ENCODE results near the gene TBC1D32.
"Not testable (repeated sequence)": the region's sequence is repeated elsewhere in the genome, so short reads cannot be mapped to it uniquely, and the experiment has no call there.

The TBC1D32 gene

GRCh38 chr6:121210943-121211342, 123.3 kb downstream of the TBC1D32 start:
- no peak for DNase-seq

GRCh38 chr6:121205569-121205968, 128.7 kb downstream of the TBC1D32 start:
- no peak for DNase-seq

GRCh38 chr6:121201105-121201504, 133.2 kb downstream of the TBC1D32 start:
- DNase-seq = no peak

- not testable (repeated sequence) for DNase-seq
These were observed 138.2 kb downstream of the TBC1D32 start for GRCh38 chr6:121196042-121196441.

- no peak for DNase-seq
These were observed 144.2 kb downstream of the TBC1D32 start for GRCh38 chr6:121190122-121190521.

GRCh38 chr6:121188356-121188755, 145.9 kb downstream of the TBC1D32 start:
- DNase-seq = no peak

- DNase-seq = no peak
These were observed 146.5 kb downstream of the TBC1D32 start for GRCh38 chr6:121187833-121188200.

GRCh38 chr6:121187200-121187832, 147.0 kb downstream of the TBC1D32 start:
- no peak for DNase-seq

- DNase-seq = no peak
These were observed 150.5 kb downstream of the TBC1D32 start for GRCh38 chr6:121183742-121184141.

GRCh38 chr6:121175827-121176226, 158.5 kb downstream of the TBC1D32 start:
- no peak for DNase-seq

GRCh38 chr6:121172451-121172850, 161.8 kb downstream of the TBC1D32 start:
- not testable (repeated sequence) for DNase-seq

- no peak for DNase-seq
These were observed 162.4 kb downstream of the TBC1D32 start for GRCh38 chr6:121171879-121172278.

GRCh38 chr6:121161886-121162285, 172.4 kb downstream of the TBC1D32 start:
- DNase-seq = no peak

- no peak for DNase-seq
These were observed 174.0 kb downstream of the TBC1D32 start for GRCh38 chr6:121160276-121160675.

- no peak for DNase-seq
These were observed 175.4 kb downstream of the TBC1D32 start for GRCh38 chr6:121158891-121159290.

GRCh38 chr6:121158438-121158837, 175.8 kb downstream of the TBC1D32 start:
- DNase-seq = no peak

- no peak for DNase-seq
These were observed 176.4 kb downstream of the TBC1D32 start for GRCh38 chr6:121157906-121158305.

- no peak for DNase-seq
These were observed 190.8 kb downstream of the TBC1D32 start for GRCh38 chr6:121143476-121143875.

- DNase-seq = no peak
These were observed 192.2 kb downstream of the TBC1D32 start for GRCh38 chr6:121142093-121142492.

GRCh38 chr6:121135425-121135824, 198.9 kb downstream of the TBC1D32 start:
- DNase-seq = no peak

GRCh38 chr6:121134922-121135321, 199.4 kb downstream of the TBC1D32 start:
- DNase-seq = no peak

GRCh38 chr6:121124600-121124999, 209.7 kb downstream of the TBC1D32 start:
- DNase-seq = no peak

- DNase-seq = no peak
These were observed 221.9 kb downstream of the TBC1D32 start for GRCh38 chr6:121112356-121112755.

- no peak for DNase-seq
These were observed 223.5 kb downstream of the TBC1D32 start for GRCh38 chr6:121110733-121111132.

GRCh38 chr6:121106962-121107361, 227.3 kb downstream of the TBC1D32 start:
- no peak for DNase-seq

Measured in COR-L47 (cell line).